CD4-positive, CD25-positive, alpha-beta regulatory T cell (primary cell): ENCODE data around the gene SLC7A5. TPM values are rescaled to one million over a fixed set of nuclear protein-coding genes. Genes with fewer than 3 reads are reported as not detected.
"Not testable (repeated sequence)": the region's sequence is repeated elsewhere in the genome, so short reads cannot be mapped to it uniquely, and the experiment has no call there.

Source experiments
- ATAC-seq, 2 donors: fragments of 150-1000 bp; cut with Tn5 transposase; one replicate each; pipeline ENCODE4 v1.10.0; 2021; ENCODE audit warnings: low read depth in 2 of 2, moderate number of reproducible peaks in 2 of 2, moderate library complexity in 1 of 2
- DNase-seq, 3 donors: peaks; one replicate each; pipeline versions ENCODE4 v3.0.0 to v3.0.0-alpha.2; 2012 to 2022; ENCODE audit warnings: mixed read lengths in 1 of 3
- H3K27ac ChIP-seq: one replicate; pipeline ENCODE4 v1.7.0; 2013; ENCODE audit warnings: mild to moderate bottlenecking, low read length; ENCODE audit not compliant: insufficient read depth, poor library complexity, severe bottlenecking
- H3K27me3 ChIP-seq: one replicate; pipeline ENCODE4 v1.7.0; 2013; ENCODE audit warnings: low read length; ENCODE audit not compliant: control insufficient read depth, insufficient read depth
- H3K36me3 ChIP-seq: one replicate; pipeline ENCODE4 v1.7.0; 2013; ENCODE audit warnings: mild to moderate bottlenecking, low read length, moderate library complexity; ENCODE audit not compliant: control insufficient read depth, insufficient read depth
- H3K4me1 ChIP-seq: 2 replicates; pipeline ENCODE4 v1.7.0; 2013; ENCODE audit warnings: mild to moderate bottlenecking, low read length; ENCODE audit not compliant: insufficient read depth, control insufficient read depth, poor library complexity, severe bottlenecking
- H3K4me3 ChIP-seq: one replicate; pipeline ENCODE4 v1.7.0; 2013; ENCODE audit warnings: low read depth, mild to moderate bottlenecking, low read length, moderate library complexity
- H3K9me3 ChIP-seq, 2 experiments: 1 replicate in 1 of 2; 2 replicates in 1 of 2; pipeline ENCODE4 v1.7.0; 2013; ENCODE audit warnings: low read length in 2 of 2, mild to moderate bottlenecking in 1 of 2, moderate library complexity in 1 of 2; ENCODE audit not compliant: control insufficient read depth in 2 of 2
- H3K27ac Mint-ChIP-seq, 3 donors: one replicate each; pipeline ENCODE4 v1.8.0; 2020 to 2022; ENCODE audit warnings: mild to moderate bottlenecking in 3 of 3, mixed read lengths in 3 of 3, moderate library complexity in 2 of 3
- H3K27me3 Mint-ChIP-seq: one replicate; pipeline ENCODE4 v1.8.0; 2022; ENCODE audit warnings: mild to moderate bottlenecking, mixed read lengths
- H3K36me3 Mint-ChIP-seq: one replicate; pipeline ENCODE4 v1.8.0; 2020; ENCODE audit warnings: mixed read lengths
- H3K4me1 Mint-ChIP-seq, 4 donors: one replicate each; pipeline ENCODE4 v1.8.0; 2020 to 2022; ENCODE audit warnings: mixed read lengths in 4 of 4, mild to moderate bottlenecking in 1 of 4
- H3K4me3 Mint-ChIP-seq, 4 donors: one replicate each; pipeline ENCODE4 v1.8.0; 2020 to 2022; ENCODE audit warnings: mild to moderate bottlenecking in 4 of 4, mixed read lengths in 4 of 4, moderate library complexity in 3 of 4
- H3K9me3 Mint-ChIP-seq, 7 donors: one replicate each; pipeline ENCODE4 v1.8.0; 2020 to 2022; ENCODE audit warnings: mixed read lengths in 7 of 7, mild to moderate bottlenecking in 3 of 7, moderate library complexity in 2 of 7
- polyA plus RNA-seq, 4 donors: library from polyadenylated mRNA; unstranded; fragments of 300-500 nt; fragmentation: Illumina TruSeq; gene quantifications; one replicate each; pipeline ENCODE4 v1.2.3, GENCODE V29; 2021
- total RNA-seq: library from RNA; stranded (reverse); gene quantifications from one replicate; pipeline ENCODE4 v1.2.3, GENCODE V29; 2022

SLC7A5 gene
- total and polyA plus RNA-seq, 5 donors from 2014 or later, result 10.3 to 111 (median 12.3) TPM

- H3K4me1 ChIP-seq, result peaks cover 54% of the 10 kb centered on the region
- H3K9me3 Mint-ChIP-seq, H3K36me3 ChIP-seq, H3K27me3 ChIP-seq, ATAC-seq, H3K27me3 Mint-ChIP-seq, H3K27ac ChIP-seq, H3K4me3 ChIP-seq, H3K27ac Mint-ChIP-seq, DNase-seq, H3K9me3 ChIP-seq: not testable (repeated sequence)
- Mint-ChIP-seq H3K4me3 (peak overlapping the region in 1 of 4 donors; percentile 77), H3K36me3 (peaks cover 11% of the 10 kb centered on the region), H3K4me1 (peaks cover 0 to 74% (median 30%) of the 10 kb centered on the region in 4 donors)
These were observed 6.5 kb downstream of the SLC7A5 start for GRCh38 chr16:87862597-87863326.

DNA sequence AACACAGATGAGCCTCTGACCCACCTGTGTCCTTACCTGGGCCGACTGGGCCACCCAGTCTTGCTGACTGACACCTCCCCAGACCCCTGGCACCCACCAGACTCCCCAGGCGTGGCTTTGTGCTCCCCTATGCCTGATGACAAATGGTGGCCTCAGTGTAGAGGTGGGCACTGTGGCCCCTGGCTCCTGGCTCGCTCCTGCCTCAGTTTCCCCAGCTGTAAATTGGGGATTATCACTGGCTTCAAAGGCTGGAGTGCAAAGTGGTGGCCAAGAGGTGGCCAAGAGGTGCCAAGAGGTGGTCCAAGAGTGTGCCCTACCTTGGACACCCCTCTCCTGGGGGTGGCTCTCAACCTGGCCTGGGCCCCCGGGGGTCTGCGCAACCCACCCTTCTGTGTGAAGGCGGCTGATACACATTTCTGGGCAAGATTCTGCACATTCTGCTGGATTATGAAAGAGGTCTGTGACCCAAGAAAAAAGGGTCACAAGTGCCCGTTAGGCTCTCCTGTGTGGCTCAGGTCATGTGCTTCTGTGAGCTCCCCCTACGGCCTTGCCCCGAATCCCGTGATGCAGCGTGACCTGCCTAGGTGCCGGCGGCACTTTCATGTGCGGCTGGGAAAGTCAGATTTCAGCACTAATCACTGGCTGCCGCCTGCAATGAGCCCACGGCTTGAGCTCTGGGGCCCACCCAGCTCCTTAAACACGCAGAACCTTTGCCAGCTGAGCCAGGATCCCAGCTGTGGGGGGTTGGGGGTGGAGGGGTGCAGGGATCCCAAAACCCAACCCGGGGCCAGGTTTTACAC lies 7.8 kb downstream of the SLC7A5 start:
- H3K36me3 ChIP-seq, H3K9me3 Mint-ChIP-seq, ATAC-seq, H3K27me3 ChIP-seq, H3K27ac Mint-ChIP-seq, H3K27me3 Mint-ChIP-seq, DNase-seq, H3K9me3 ChIP-seq, H3K4me3 ChIP-seq: not testable (repeated sequence)
- Mint-ChIP-seq H3K4me3 (peak overlapping the region in 1 of 4 donors; percentile 10), H3K36me3 (peaks cover 11% of the 10 kb centered on the region), H3K4me1 (peaks cover 0 to 75% (median 30%) of the 10 kb centered on the region in 4 donors)
- peak overlapping the region; percentile 51 for H3K27ac ChIP-seq
- H3K4me1 ChIP-seq, result peaks cover 54% of the 10 kb centered on the region

- Mint-ChIP-seq H3K4me3 (peak overlapping the region; percentile 50 to 90 (median 72)), H3K27ac (peak overlapping the region; percentile 89 to 90 (median 89)), H3K27me3 (no peaks in the 10 kb centered on the region), H3K9me3 (no peaks in the 10 kb centered on the region), H3K36me3 (peaks cover 11% of the 10 kb centered on the region), H3K4me1 (peaks cover 0 to 73% (median 28%) of the 10 kb centered on the region in 4 donors)
- peaks cover 60% of the 10 kb centered on the region for H3K4me1 ChIP-seq
- no peaks in the 10 kb centered on the region for H3K9me3 ChIP-seq
- H3K36me3 ChIP-seq, result no peaks in the 10 kb centered on the region
- H3K27me3 ChIP-seq, result no peaks in the 10 kb centered on the region
- DNase-seq, result no peak
- peak overlapping the region; percentile 51 for H3K27ac ChIP-seq
- no peak for ATAC-seq
- H3K4me3 ChIP-seq, result no peak overlapping the region
These were observed 8.6 kb downstream of the SLC7A5 start for GRCh38 chr16:87860553-87861299.

GRCh38 chr16:87858151-87858993 lies 10.9 kb downstream of the SLC7A5 start:
- not testable (repeated sequence) for H3K4me3 ChIP-seq, DNase-seq, H3K36me3 ChIP-seq, H3K27me3 Mint-ChIP-seq, ATAC-seq, H3K9me3 Mint-ChIP-seq, H3K9me3 ChIP-seq, H3K27me3 ChIP-seq
- peak overlapping the region; percentile 59 to 93 (median 87) for H3K27ac Mint-ChIP-seq
- peak overlapping the region; percentile 5 for H3K27ac ChIP-seq
- peaks cover 0 to 73% (median 23%) of the 10 kb centered on the region in 4 donors for H3K4me1 Mint-ChIP-seq
- peak overlapping the region in 3 of 4 donors; percentile 15 to 74 (median 28) for H3K4me3 Mint-ChIP-seq
- peaks cover 67% of the 10 kb centered on the region for H3K4me1 ChIP-seq
- H3K36me3 Mint-ChIP-seq, result peaks cover 11% of the 10 kb centered on the region

DNA sequence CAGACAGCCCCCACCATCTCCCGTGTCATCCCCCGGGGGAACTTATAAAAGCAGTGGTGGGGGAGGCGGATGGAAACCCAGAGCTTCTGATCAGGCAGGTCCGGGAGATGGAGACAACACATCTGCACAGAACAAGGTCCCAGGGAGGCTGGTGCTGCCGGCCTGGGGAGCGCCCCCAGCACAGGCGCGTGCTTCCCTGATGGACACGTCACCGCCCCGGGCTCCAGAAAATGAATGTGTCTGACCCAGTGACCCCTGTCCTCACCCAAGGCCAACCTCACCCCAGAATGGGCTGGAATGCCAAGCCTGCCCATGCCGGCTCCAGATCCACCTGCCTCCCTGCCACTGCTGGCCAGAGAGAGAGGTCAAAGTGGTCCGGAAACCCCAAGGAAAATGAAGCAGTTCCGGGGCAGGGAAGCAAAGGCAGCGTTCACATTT lies 12.5 kb downstream of the SLC7A5 start:
- ATAC-seq (peak in 1 of 2 donors; percentile 3), DNase-seq (peak in 1 of 3 donors; percentile 26)
- H3K27ac ChIP-seq, result peak overlapping the region; percentile 75
- Mint-ChIP-seq H3K4me1 (peaks cover 0 to 76% (median 27%) of the 10 kb centered on the region in 4 donors), H3K4me3 (peak overlapping the region; percentile 77 to 93 (median 88)), H3K27me3 (no peaks in the 10 kb centered on the region), H3K27ac (peak overlapping the region; percentile 87 to 95 (median 89)), H3K9me3 (no peaks in the 10 kb centered on the region), H3K36me3 (peaks cover 11% of the 10 kb centered on the region)
- no peaks in the 10 kb centered on the region for H3K9me3 ChIP-seq
- peaks cover 66% of the 10 kb centered on the region for H3K4me1 ChIP-seq
- no peak overlapping the region for H3K4me3 ChIP-seq
- H3K36me3 ChIP-seq, result no peaks in the 10 kb centered on the region
- H3K27me3 ChIP-seq, result no peaks in the 10 kb centered on the region

DNA sequence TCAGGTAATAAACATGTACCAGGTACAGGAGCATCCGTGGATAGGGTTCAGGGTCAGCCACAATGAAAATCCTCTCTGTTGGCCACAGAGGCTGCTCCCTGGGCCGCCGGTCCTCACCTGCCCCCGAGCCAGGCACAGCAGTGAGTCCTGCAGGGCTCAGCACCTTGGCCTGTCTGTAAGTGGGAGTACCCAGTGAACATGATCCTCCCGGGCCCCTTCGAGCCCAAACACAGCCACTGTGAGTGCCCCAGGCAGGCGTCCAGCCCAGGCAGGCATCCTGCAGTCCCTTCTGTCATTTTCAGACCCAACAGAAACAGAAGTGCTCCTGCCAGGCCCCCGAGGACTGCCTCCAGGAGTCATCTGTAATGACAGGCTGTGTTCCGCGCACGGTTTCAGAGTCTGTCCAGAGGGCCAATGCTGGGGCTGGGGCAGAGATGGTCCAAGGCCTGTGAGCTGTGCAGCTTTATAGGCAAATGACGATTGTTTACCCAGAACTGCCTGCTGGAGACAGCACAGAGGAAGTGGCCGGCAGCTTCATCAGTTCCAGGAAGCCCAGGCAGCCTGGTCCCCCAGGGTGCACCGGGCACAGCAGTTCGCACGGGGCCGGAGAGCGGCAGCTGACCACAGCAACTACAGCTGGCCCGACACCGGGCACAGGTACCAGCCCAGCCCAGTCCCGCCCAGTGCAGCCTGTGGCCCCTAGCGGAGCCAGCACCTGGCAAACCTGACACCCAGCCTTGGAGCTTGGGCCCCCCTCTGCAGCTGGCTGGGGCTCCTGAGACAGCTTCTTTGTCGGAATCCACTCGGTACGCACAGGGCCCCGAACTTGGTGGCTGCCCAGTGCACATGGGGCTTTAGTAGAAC lies 13.2 kb downstream of the SLC7A5 start:
- H3K4me1 ChIP-seq, result peaks cover 61% of the 10 kb centered on the region
- DNase-seq, result peak in 2 of 3 donors; percentile 45 to 83
- H3K4me1 Mint-ChIP-seq, result peaks cover 0 to 73% (median 27%) of the 10 kb centered on the region in 4 donors

More for the DNA sequence above, 13.2 kb downstream of the SLC7A5 start:
- Mint-ChIP-seq H3K27ac (peak overlapping the region; percentile 87 to 95 (median 89)), H3K36me3 (peaks cover 12% of the 10 kb centered on the region), H3K4me3 (peak overlapping the region; percentile 78 to 93 (median 88)), H3K27me3 (no peaks in the 10 kb centered on the region), H3K9me3 (no peaks in the 10 kb centered on the region)
- ATAC-seq, result peak; percentile 67 to 75
- H3K27ac ChIP-seq, result peak overlapping the region; percentile 75
- H3K27me3 ChIP-seq, result no peaks in the 10 kb centered on the region
- H3K9me3 ChIP-seq, result no peaks in the 10 kb centered on the region
- peaks cover 4% of the 10 kb centered on the region for H3K36me3 ChIP-seq
- H3K4me3 ChIP-seq, result peak overlapping the region; percentile 61
